H1 (cell line): ENCODE data around the gene RNF144A. TPM values are rescaled to one million over a fixed set of nuclear protein-coding genes. Genes with fewer than 3 reads are reported as not detected.

Source experiments
- BRCA1 ChIP-seq: IDR thresholded peaks from 2 replicates; pipeline ENCODE4 v1.6.1; 2012; ENCODE audit warnings: low read depth, low read length, improper control_type of control experiment
- GTF2F1 ChIP-seq: IDR thresholded peaks from 2 replicates; pipeline ENCODE4 v1.6.1; 2012; ENCODE audit warnings: low read depth, low read length, improper control_type of control experiment, borderline replicate concordance
- HDAC2 ChIP-seq, 2 experiments: fragments of 300-600 bp in 1 of 2; sonication (generic) in 1 of 2; IDR thresholded peaks; 2 replicates each; pipeline ENCODE4 v1.6.1; 2011 to 2012; ENCODE audit warnings: low read depth in 2 of 2, low read length in 2 of 2, mild to moderate bottlenecking in 2 of 2, moderate library complexity in 2 of 2, borderline replicate concordance in 1 of 2, inconsistent platforms in 1 of 2
- NANOG ChIP-seq: IDR thresholded peaks from 2 replicates; pipeline ENCODE4 v1.6.1; 2011; ENCODE audit warnings: low read length, low read depth, mild to moderate bottlenecking, inconsistent platforms; ENCODE audit not compliant: insufficient read depth, poor library complexity, severe bottlenecking
- polyA plus RNA-seq, 7 experiments: library from polyadenylated mRNA; depleted of rRNA in 3 of 7; stranded (reverse) in 5 of 7; unstranded in 2 of 7; fragments of >200 nt in 5 of 7; fragments of 200-250 nt in 2 of 7; gene quantifications; 1 replicate in 5 of 7; 2 replicates in 1 of 7; 4 replicates in 1 of 7; pipeline versions ENCODE4 v1.2.1 to v1.2.3, GENCODE V29; 2011 to 2013; ENCODE audit warnings: missing spikeins in 2 of 7, mixed read lengths in 2 of 7
- total RNA-seq: library from RNA; stranded (reverse); fragmentation: NEBNext Ultra II Directional; extraction: Animal tissue kit (Norgen Biotek cat#: 25700); gene quantifications from 2 replicates; pipeline ENCODE4 v1.2.1, GENCODE V29; 2021
- TF ChIP-seq, protein P1 (sequence below): IDR thresholded peaks from 2 replicates; pipeline ENCODE4 v1.6.1; 2012; ENCODE audit warnings: low read length, inconsistent platforms
- TF ChIP-seq, protein P2 (sequence below): IDR thresholded peaks from 2 replicates; pipeline ENCODE4 v1.6.1; 2012; ENCODE audit warnings: inconsistent platforms

RNF144A gene
- total and polyA plus RNA-seq, 2 of the 8 experiments (the other 6 are each of a cell fraction or from before 2014, with no cell fraction given): 14.0 to 15.0 TPM

DNA sequence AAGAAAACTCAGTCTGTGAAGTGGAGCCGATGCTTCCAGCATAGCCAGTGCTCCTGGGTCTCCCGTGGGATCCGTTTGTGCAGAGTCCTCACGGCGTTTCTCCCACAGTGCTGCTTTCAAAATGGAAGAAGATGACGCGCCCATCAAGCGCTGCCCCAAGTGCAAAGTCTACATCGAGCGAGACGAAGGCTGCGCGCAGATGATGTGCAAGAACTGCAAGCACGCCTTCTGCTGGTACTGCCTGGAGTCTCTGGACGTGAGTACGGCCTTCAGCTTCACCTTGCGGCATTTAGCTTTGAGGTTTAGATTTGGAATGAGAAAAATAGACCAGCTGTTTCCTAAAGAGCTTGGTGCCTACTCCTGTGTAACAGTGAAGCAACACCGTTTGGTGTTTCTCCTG is 107.0 kb downstream of the RNF144A start (continued):
- TF ChIP-seq, protein P1, sequence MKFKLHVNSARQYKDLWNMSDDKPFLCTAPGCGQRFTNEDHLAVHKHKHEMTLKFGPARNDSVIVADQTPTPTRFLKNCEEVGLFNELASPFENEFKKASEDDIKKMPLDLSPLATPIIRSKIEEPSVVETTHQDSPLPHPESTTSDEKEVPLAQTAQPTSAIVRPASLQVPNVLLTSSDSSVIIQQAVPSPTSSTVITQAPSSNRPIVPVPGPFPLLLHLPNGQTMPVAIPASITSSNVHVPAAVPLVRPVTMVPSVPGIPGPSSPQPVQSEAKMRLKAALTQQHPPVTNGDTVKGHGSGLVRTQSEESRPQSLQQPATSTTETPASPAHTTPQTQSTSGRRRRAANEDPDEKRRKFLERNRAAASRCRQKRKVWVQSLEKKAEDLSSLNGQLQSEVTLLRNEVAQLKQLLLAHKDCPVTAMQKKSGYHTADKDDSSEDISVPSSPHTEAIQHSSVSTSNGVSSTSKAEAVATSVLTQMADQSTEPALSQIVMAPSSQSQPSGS: no peak
- no peak for TF ChIP-seq HDAC2 (IDR thresholded peaks at IDR 0.05; ENCODE audit: borderline replicate concordance in 1 of 2, low read depth in 2 of 2, low read length in 2 of 2)
- TF ChIP-seq NANOG: no peak
- TF ChIP-seq BRCA1: no peak
- TF ChIP-seq, protein P2, sequence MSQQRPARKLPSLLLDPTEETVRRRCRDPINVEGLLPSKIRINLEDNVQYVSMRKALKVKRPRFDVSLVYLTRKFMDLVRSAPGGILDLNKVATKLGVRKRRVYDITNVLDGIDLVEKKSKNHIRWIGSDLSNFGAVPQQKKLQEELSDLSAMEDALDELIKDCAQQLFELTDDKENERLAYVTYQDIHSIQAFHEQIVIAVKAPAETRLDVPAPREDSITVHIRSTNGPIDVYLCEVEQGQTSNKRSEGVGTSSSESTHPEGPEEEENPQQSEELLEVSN: no peak
- no peak for TF ChIP-seq GTF2F1
